ENCODE data around the gene GPAT3. TPM values are rescaled to one million over a fixed set of nuclear protein-coding genes. Genes with fewer than 3 reads are reported as not detected.
"Not testable (repeated sequence)": the region's sequence is repeated elsewhere in the genome, so short reads cannot be mapped to it uniquely, and the experiment has no call there.

GPAT3 gene
- total RNA-seq, 1 donor from 2014 or later, result 7.8 TPM

GRCh38 chr4:83546786-83547185 lies 10.9 kb downstream of the GPAT3 start:
- ATAC-seq, result peak; percentile 67
- intact Hi-C loops (cut with DNase I), result no loop called here
- no peak for DNase-seq (ENCODE audit: low spot score)

- peak; percentile 63 for DNase-seq (ENCODE audit: low spot score)
- intact Hi-C loops (cut with DNase I), result no loop called here
- ATAC-seq, result peak; percentile 66
These were observed 12.4 kb downstream of the GPAT3 start for GRCh38 chr4:83548151-83548905.

GRCh38 chr4:83552083-83552482 lies 16.2 kb downstream of the GPAT3 start:
- DNase-seq (ENCODE audit: low spot score) (no peak), ATAC-seq (no peak)
- intact Hi-C loops (cut with DNase I), result no loop called here

- ATAC-seq, result no peak
- intact Hi-C loops (cut with DNase I), result no loop called here
- DNase-seq (ENCODE audit: low spot score), result no peak
These were observed 17.0 kb downstream of the GPAT3 start for GRCh38 chr4:83552924-83553323.

DNA sequence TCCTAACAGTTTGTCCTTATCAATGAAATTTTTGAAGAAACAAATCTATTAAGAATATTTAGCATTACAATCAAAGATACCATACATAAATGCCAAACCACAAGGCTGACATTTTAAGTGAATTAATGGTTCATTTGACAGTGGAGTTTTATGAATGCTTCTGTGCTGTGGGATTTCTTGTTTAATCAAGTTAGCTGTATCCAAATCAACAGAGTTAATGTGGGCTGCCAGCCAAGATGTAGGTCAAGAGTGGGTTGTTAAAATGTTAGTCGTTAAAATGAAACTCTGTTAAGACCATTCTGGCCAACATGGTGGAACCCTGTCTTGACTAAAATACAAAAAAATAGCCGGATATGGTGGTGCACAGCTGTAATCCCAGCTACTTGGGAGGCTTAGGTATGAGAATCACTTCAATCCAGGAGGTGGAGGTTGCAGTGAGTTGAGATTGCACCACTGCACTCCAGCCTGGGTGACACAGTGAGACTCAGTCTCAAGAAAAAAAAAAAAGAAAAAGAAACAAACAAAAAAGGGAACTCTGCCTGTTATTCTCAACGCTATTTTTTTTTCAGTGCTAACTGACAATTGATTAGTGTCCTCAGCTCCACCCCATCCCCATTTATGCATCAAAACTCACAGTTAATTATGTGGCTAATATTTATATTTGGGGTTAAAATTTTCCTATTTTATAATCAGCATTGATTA lies 20.2 kb downstream of the GPAT3 start:
- ATAC-seq (no peak), DNase-seq (ENCODE audit: low spot score) (no peak)
- intact Hi-C loops (cut with DNase I), result no loop called here

DNA sequence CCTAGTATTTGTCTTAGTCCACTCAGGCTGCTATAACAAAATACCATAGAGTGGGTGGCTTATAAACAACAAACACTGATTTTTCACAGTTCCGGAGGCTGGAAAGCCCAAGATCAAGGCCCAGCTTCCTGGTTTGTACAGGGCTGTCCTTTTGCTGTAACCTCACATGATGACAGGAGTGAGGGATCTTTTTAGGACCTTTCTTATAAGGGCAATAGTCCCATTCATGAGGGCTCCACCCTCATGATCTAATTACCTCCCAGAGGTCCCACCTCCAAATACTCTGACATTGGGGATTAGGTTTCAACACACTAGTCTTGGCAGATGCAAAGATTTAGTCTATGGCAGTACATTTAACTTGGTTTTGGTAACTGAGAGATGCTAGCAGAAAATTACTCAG lies 20.9 kb downstream of the GPAT3 start:
- no peak for DNase-seq (ENCODE audit: low spot score)
- intact Hi-C loops (cut with DNase I), result no loop called here
- no peak for ATAC-seq

GRCh38 chr4:83558059-83558653 lies 22.2 kb downstream of the GPAT3 start:
- ATAC-seq, result no peak
- DNase-seq (ENCODE audit: low spot score), result no peak
- intact Hi-C loops (cut with DNase I), result no loop called here

- intact Hi-C loops (cut with DNase I), result no loop called here
- DNase-seq (ENCODE audit: low spot score), result no peak
These were observed 22.8 kb downstream of the GPAT3 start for GRCh38 chr4:83558680-83559079.

DNA sequence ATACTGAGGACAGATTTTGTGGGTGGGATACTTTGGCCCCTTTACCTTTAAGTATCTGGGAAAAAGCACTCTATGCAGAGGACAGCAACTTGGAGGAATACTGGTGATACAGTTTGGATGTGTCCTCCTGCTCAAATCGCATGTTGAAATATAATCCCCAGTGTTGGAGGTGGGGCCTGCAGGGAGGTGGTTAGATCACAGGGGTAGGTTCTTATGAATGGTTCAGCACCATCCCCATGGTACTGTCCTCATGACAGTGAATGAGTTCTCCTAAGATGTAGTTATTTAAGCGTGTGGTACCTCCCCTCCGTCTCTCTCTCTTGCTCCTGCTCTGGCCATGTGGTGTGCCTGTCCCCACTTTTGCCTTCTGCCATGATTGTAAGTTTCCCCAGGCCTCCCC lies 24.6 kb downstream of the GPAT3 start:
- DNase-seq (ENCODE audit: low spot score) (no peak), ATAC-seq (no peak)
- intact Hi-C loops (cut with DNase I), result no loop called here

More at GRCh38 chr4:83558680-83559079, 22.8 kb downstream of the GPAT3 start:
- ATAC-seq, result no peak

GRCh38 chr4:83561381-83561780 lies 25.5 kb downstream of the GPAT3 start:
- no peak for DNase-seq (ENCODE audit: low spot score)
- peak; percentile 71 for ATAC-seq
- intact Hi-C loops (cut with DNase I), result no loop called here

DNA sequence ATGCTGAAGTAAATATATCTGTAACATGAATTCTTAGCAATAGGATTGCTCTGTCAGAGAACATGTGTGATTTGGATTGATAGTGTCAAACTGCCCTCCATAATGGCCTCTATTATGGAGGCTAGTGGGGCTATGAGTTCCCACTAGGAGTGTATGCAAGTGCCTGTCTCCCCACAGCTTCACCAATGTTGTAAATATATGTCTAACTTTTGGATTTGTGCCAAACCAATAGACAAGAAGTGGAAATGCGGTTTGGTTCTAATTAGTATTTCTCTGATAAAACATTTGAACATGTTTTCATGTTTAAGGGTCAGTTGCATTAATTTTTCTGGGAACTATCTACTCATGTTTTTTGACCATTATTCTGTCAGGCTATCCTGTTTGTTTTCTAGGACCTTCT lies 28.1 kb downstream of the GPAT3 start:
- no peak for DNase-seq (ENCODE audit: low spot score)
- ATAC-seq, result no peak
- intact Hi-C loops (cut with DNase I), result no loop called here

- no peak for ATAC-seq
- DNase-seq (ENCODE audit: low spot score), result no peak
- intact Hi-C loops (cut with DNase I), result no loop called here
These were observed 32.2 kb downstream of the GPAT3 start for GRCh38 chr4:83568062-83568461.

DNA sequence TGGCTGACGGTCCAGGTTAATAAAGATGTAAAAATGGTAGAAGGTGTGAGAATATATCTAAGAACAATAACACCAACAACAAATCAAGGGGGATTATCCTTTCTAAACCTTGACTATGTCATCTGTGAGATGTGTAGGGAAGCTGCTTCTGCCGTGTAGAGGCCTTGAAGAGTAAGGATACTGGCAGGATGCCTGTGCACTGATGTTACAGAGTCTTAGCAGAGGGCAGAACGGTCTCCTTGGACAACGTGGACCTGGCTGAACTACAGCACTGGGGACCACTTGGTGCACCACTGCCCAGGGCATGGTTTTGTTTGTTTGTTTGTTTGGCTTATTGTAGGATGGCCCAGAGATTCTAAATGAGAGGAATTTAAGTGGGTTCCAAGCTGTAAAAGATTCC lies 33.5 kb downstream of the GPAT3 start:
- intact Hi-C loops (cut with DNase I), result no loop called here
- ATAC-seq (no peak), DNase-seq (ENCODE audit: low spot score) (no peak)

- no peak for DNase-seq (ENCODE audit: low spot score)
- intact Hi-C loops (cut with DNase I), result no loop called here
- peak; percentile 34 for ATAC-seq
These were observed 34.1 kb downstream of the GPAT3 start for GRCh38 chr4:83569987-83570386.

- DNase-seq (ENCODE audit: low spot score) (no peak), ATAC-seq (no peak)
- intact Hi-C loops (cut with DNase I), result no loop called here
These were observed 36.9 kb downstream of the GPAT3 start for GRCh38 chr4:83572848-83573247.

DNA sequence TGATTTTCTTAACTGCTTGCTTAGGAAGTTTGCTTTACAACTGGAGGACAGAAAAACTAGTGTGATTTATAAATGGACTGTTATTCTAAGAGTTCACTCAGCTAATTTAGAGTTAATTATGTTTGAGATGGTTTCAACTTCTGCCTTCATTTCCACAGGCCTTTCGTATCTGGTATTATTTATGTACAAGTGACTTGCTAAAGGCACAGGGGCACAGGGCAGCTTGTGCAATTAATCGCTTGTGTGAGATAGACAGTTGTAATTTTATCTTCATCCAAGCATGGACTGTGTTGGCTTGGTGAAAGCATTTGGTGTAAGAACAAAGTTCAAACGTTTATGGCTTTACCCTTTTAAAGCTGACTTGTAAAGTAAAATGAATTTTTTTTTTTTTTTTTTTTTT lies 38.3 kb downstream of the GPAT3 start:
- intact Hi-C loops (cut with DNase I), result no loop called here
- no peak for ATAC-seq

DNA sequence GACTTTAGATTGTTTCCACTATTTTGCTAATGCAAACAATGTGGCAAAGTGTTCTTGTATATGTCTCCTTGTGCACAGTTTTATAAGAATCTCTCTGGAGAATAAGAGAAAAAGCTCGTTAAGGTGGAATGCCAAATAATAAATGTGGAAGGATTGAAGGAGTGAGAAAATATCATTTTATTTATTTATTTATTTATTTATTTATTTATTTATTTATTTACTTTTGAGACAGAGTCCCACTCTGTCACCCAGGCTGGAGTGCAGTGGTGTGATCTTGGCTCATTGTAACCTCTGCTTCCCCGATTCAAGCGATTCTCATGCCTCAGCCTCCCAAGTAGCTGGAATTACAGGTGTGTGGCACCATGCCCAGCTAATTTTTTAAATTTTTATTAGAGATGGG lies 40.3 kb downstream of the GPAT3 start:
- intact Hi-C loops (cut with DNase I); DNase-seq (ENCODE audit: low spot score); ATAC-seq: not testable (repeated sequence)

More for the DNA sequence above, 38.3 kb downstream of the GPAT3 start:
- DNase-seq (ENCODE audit: low spot score), result no peak

GRCh38 chr4:83581411-83582288 lies 45.7 kb downstream of the GPAT3 start:
- intact Hi-C loops (cut with DNase I), result no loop called here
- peak; percentile 41 for ATAC-seq
- no peak for DNase-seq (ENCODE audit: low spot score)

DNA sequence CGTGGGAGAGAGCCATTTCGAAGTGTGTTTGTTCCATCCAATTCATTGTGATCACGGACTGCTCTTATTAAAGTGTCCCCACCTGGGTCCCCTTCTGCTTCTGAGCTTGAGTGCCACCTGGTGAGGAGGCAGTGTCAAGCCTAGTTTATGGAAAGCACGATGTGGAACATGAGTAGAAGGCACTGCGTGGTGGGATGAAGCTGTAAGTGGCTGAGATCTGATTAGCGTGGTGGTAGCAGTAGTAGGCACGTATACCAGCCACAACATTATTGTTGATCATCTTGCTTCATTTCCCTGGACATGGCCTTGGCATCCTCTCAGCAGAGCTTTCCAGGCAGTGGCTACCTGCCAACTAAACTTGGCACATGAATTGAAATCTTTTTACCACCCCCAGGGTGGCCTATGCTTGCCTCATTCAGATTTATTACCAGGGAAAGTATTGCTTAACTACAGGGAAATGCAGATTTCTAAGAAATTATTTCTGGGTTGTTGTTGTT lies 46.4 kb downstream of the GPAT3 start:
- DNase-seq (ENCODE audit: low spot score) (no peak), ATAC-seq (peak; percentile 77)
- intact Hi-C loops (cut with DNase I), result no loop called here

All from sciatic nerve (tissue), 2 donors.